Activated T-cell treated with anti-CD3 and anti-CD28 coated beads, Interleukin-2, amount 50 U/mL, for 24 hours (primary cell): Measurements from ENCODE around the gene ALDH16A1.

Source experiments
- DNase-seq: peaks from one replicate; pipeline ENCODE4 v3.0.0-alpha.2; 2020
- H3K27ac Mint-ChIP-seq: 2 replicates; pipeline ENCODE4 v1.8.0; 2020; ENCODE audit warnings: mild to moderate bottlenecking, mixed read lengths
- H3K27me3 Mint-ChIP-seq: 2 replicates; pipeline ENCODE4 v1.8.0; 2020; ENCODE audit warnings: mixed read lengths
- H3K36me3 Mint-ChIP-seq: 2 replicates; pipeline ENCODE4 v1.8.0; 2020; ENCODE audit warnings: low read depth, mixed read lengths
- H3K4me1 Mint-ChIP-seq: 2 replicates; pipeline ENCODE4 v1.8.0; 2020; ENCODE audit warnings: low read depth, mixed read lengths
- H3K4me3 Mint-ChIP-seq: 2 replicates; pipeline ENCODE4 v1.8.0; 2020; ENCODE audit warnings: mild to moderate bottlenecking, moderate library complexity, mixed read lengths
- H3K9me3 Mint-ChIP-seq: 2 replicates; pipeline ENCODE4 v1.8.0; 2020; ENCODE audit warnings: mixed read lengths

Gene ALDH16A1

DNA sequence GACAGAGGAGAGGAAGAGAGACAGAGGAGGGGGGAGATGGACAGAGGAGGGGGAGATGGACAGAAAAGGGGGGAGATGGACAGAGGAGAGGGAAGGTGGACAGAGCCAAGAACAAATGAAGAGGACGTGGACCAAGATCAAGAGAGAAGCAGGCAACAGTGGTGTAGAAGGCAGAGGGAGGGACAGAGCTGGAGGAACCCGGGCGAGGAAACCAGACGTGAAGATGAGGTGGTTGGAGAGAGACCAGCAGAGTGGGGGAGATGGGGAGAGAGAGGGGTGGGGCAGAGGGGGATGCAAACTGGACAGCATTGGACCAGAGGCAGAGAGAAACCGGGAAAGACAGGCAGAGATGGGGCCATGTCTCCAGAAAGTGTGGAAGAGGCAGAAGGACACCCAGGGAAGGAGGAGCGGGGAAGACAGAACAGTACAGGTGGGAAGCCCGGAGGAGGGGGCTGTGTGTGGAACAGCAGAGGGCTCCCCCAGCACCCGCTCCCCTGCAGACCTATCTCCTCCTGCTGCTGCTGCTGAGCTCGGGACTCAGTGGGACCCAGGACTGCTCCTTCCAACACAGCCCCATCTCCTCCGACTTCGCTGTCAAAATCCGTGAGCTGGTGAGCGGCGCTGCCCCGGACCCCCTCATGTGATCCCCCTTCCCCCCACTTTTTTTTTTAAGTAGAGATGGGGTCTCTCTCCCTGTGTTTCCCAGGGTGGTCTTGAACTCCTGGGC lies 22.3 kb downstream of the ALDH16A1 start:
- Mint-ChIP-seq H3K9me3 (no peaks in the 10 kb centered on the region), H3K27me3 (no peaks in the 10 kb centered on the region), H3K4me1 (peaks cover 54% of the 10 kb centered on the region)

DNA sequence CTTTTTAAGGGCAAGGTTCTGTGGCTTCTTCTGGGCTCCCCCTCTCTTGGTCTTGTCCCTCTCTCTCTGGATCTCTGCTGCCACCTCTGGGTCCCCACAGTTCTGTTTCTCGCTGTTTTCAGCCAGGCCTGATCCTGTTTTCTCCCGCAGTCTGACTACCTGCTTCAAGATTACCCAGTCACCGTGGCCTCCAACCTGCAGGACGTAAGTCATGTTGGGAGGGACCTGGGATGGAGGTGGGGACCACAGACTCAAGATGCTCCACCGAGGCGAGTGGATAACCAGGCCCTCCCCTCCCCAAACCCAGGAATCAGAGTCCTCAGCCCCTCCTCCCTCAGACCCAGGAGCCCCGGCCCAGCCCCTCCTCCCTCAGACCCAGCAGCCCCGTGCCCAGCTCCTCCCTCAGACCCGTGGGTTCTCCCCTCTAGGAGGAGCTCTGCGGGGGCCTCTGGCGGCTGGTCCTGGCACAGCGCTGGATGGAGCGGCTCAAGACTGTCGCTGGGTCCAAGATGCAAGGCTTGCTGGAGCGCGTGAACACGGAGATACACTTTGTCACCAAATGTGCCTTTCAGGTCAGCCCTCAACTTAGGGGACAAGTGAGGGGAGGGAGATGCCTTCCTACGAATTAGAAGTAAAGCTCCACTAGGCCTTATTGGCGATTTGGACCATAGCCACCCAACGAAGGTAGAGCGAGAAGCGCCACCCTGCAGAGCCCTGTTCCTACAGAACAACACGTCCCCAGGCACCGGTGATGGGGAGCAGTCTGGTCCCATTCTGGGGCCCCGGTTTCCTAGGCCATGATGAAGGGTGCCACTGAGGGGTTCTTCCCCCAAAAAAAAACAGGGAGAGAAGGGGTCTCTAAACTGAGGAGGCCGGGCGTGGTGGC lies 23.2 kb downstream of the ALDH16A1 start:
- DNase-seq = peak; percentile 84
- Mint-ChIP-seq H3K27me3 (no peaks in the 10 kb centered on the region), H3K36me3 (peaks cover 41% of the 10 kb centered on the region), H3K4me1 (peaks cover 50% of the 10 kb centered on the region), H3K4me3 (peak overlapping the region; percentile 81), H3K27ac (peak overlapping the region; percentile 92), H3K9me3 (no peaks in the 10 kb centered on the region)

More for the DNA sequence above, 22.3 kb downstream of the ALDH16A1 start:
- peaks cover 43% of the 10 kb centered on the region for H3K36me3 Mint-ChIP-seq
- peak overlapping the region; percentile 81 for H3K4me3 Mint-ChIP-seq
- peak overlapping the region; percentile 92 for H3K27ac Mint-ChIP-seq
- peak; percentile 48 for DNase-seq

DNA sequence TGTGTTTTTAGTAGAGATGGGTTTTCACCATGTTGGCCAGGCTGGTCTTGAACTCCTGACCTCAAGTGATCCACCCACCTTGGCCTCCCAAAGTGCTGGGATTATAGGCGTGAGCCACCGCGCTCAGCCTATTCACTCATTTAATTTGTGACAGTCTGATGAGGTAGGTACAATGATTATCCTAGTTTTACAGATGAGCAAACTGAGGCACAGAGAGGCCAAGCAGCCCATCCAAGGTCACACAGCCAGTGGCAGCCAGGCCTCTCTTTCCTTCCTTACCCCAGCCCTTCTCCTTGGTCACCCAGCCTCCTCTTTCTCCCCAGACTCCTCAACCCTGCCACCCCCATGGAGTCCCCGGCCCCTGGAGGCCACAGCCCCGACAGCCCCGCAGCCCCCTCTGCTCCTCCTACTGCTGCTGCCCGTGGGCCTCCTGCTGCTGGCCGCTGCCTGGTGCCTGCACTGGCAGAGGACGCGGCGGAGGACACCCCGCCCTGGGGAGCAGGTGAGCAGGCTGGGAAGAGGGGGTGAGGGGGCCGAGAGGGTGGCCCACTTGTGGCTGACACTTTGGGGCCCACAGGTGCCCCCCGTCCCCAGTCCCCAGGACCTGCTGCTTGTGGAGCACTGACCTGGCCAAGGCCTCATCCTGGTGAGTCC lies 27.1 kb downstream of the ALDH16A1 start:
- peaks cover 31% of the 10 kb centered on the region for H3K4me1 Mint-ChIP-seq

DNA sequence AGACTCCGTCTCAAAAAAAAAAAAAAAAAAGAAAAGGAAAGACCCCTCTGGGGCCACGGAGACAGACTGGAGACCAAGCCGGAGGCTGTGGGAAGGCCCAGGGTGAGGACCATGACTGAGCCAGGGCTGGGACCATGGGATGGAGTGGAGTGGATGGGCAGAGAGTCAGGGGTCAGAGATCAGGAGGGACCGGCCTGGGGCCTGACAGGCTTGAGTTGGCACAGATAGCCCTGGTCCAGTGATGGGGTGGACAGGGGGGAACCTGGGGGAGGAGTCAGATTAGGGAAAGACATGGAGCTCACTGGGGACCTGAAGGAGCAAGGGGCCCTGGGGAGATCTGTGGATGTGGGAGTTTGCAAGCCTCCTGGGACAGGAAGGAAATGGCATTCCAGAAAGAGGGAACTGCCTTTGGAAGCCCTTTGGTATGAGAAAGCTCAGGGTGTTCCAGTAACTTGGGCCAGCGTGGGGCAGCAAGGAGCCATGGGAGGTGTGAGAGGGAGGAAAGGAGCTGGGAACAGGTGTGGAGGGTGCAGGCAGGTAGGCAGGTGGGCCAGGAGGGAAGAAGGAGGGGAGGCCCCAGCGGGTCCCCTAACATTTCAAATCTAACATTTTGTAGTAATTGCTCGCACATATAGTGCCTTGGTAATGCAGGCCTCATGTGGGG lies 28.1 kb downstream of the ALDH16A1 start:
- no peak overlapping the region for H3K4me3 Mint-ChIP-seq
- no peaks in the 10 kb centered on the region for H3K27me3 Mint-ChIP-seq
- peaks cover 25% of the 10 kb centered on the region for H3K4me1 Mint-ChIP-seq
- peak overlapping the region; percentile 76 for H3K27ac Mint-ChIP-seq
- H3K36me3 Mint-ChIP-seq = peaks cover 72% of the 10 kb centered on the region
- no peak for DNase-seq
- H3K9me3 Mint-ChIP-seq = no peaks in the 10 kb centered on the region

More for the DNA sequence above, 27.1 kb downstream of the ALDH16A1 start:
- peak overlapping the region; percentile 63 for H3K27ac Mint-ChIP-seq
- H3K9me3 Mint-ChIP-seq = no peaks in the 10 kb centered on the region
- peaks cover 70% of the 10 kb centered on the region for H3K36me3 Mint-ChIP-seq
- H3K27me3 Mint-ChIP-seq = no peaks in the 10 kb centered on the region
- no peak overlapping the region for H3K4me3 Mint-ChIP-seq
- no peak for DNase-seq

DNA sequence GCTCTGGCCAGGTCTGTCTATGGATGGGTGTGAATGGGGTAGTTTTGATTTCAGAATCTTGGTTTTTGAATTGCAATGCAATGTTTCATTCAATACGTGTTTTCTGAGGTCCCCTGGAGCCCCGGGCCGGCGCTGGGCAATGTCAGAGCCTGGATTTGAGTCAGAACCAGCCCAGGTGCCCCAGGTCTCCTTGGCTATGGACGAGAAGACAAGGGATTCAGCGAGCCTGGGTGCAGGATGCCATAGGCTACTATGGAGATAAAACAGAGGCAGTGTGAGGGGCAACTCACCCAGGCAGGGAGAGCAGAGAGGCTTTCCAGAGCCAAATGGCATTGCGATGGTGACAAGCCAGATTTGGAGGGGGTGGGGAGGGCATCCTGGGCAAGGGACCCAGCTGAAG lies 33.2 kb downstream of the ALDH16A1 start:
- Mint-ChIP-seq H3K9me3 (no peaks in the 10 kb centered on the region), H3K4me3 (peak overlapping the region; percentile 97), H3K4me1 (peaks cover 30% of the 10 kb centered on the region)

DNA sequence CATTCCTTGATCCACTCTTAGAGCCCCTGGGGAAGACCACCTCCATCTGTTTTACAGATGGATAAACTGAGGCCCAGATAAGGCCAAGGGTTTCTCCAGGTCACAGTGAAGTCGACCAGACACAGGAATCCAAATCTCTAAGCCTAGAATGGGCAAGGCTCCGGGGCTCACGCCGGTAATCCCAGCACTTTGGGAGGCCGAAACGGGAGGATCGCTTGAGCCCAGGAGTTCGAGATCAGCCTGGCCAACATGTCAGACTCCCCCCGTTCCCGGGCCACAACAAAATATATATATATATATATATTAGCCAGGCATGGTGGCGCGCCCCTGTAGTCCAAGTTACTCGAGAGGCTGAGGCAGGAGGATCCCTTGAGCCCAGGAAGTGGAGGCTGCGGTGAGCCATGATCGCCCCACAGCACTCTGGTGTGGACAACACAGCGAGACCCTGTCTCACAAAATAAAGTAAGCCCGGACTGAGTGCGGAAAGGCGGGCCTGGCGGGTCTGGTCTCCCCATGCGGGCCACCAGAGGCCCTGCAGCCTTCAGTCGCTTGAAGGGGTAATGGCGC lies 33.8 kb downstream of the ALDH16A1 start:
- H3K36me3 Mint-ChIP-seq = peaks cover 89% of the 10 kb centered on the region

More for the DNA sequence above, 33.2 kb downstream of the ALDH16A1 start:
- Mint-ChIP-seq H3K36me3 (peaks cover 87% of the 10 kb centered on the region), H3K27ac (peak overlapping the region; percentile 83), H3K27me3 (peaks cover 4% of the 10 kb centered on the region)
- DNase-seq = no peak

DNA sequence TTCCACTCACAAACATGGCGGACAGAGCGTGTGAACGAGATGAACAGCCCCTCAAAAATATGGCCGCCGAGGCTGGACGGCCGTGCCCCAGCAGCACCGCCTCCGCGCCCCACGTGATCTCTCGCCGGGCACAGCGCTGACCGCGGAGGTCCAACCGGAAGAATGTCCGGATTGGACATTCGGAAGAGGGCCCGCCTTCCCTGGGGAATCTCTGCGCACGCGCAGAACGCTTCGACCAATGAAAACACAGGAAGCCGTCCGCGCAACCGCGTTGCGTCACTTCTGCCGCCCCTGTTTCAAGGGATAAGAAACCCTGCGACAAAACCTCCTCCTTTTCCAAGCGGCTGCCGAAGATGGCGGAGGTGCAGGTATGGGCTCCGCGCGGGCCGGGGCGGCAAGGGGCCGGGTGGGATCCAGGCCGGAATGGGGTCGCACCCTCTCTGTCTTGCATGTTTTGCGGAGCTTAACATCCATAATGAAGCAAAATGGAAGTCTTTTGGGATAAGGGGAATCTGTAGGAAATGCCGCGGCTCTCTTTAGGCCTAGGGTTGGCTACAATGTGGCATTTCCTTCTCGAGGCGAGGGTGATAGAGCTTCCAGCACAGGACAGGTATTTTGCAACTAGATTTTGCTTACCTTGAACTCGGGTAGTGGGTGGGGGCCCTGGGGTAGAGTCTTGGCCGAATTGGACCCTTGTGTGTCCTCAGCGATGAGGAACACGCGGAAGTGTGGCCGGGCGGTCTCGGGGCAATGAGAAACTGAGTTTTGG lies 34.4 kb downstream of the ALDH16A1 start, which contains the start of gene RPL13A:
TSS of gene RPL13A (plus strand) at position 332 of the 769 bp plus-strand sequence. CDS start at position 354, 22 bp downstream.
- DNase-seq = peak; percentile 99
- Mint-ChIP-seq H3K4me3 (peak within 1 kb of the TSS; percentile 97), H3K27me3 (peaks cover 4% of the 10 kb centered on the region), H3K4me1 (peaks cover 39% of the 10 kb centered on the region), H3K36me3 (peaks cover 89% of the 10 kb centered on the region), H3K27ac (peak within 1 kb of the TSS; percentile 99), H3K9me3 (no peaks in the 10 kb centered on the region)

More for the DNA sequence above, 33.8 kb downstream of the ALDH16A1 start:
- Mint-ChIP-seq H3K27me3 (peaks cover 4% of the 10 kb centered on the region), H3K27ac (peak overlapping the region; percentile 99), H3K4me3 (peak overlapping the region; percentile 97), H3K9me3 (no peaks in the 10 kb centered on the region), H3K4me1 (peaks cover 33% of the 10 kb centered on the region)
- DNase-seq = no peak

DNA sequence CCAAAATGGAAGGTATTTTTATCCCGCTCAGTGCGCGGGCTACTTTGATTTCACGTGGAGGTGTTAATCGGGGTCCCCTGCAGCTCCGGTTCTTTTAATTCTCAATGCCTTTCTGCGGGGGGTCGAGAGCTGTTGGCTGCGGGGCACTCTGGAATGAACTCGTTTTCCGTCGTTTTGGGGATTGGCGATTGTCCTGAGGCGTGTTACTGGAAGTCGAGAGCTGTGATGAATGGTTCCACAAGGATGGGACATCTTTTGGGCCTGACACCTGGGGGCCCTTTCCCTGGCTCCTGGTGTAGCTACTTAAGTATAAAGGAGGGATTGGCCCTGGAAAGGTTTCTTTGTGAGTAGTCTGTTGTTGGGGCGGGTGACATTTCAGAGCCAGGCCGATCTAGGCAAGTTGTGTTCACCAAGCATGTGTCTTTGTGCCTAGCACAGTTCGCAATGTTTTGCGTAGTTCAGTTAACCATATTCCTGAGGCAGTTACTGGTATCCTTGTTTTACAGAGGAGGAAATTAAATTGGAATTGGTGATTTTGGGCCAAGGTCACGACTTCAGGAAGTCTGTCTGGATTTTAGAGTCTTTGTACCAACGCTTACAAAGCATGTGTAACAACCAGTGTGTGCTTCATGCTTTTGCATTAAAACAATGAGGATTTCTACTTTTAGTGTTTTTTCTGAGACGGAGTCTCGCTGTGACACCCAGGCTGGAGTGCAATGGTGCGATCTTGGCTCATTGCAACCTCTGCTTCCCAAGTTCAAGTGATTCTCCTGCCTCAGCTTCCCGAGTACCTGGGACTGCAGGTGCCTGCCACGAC lies 35.2 kb downstream of the ALDH16A1 start:
- peak; percentile 75 for DNase-seq
- peaks cover 89% of the 10 kb centered on the region for H3K36me3 Mint-ChIP-seq
- peaks cover 45% of the 10 kb centered on the region for H3K4me1 Mint-ChIP-seq
- H3K27me3 Mint-ChIP-seq = peaks cover 4% of the 10 kb centered on the region
- H3K9me3 Mint-ChIP-seq = no peaks in the 10 kb centered on the region
- H3K4me3 Mint-ChIP-seq = peak overlapping the region; percentile 97
- peak overlapping the region; percentile 99 for H3K27ac Mint-ChIP-seq

DNA sequence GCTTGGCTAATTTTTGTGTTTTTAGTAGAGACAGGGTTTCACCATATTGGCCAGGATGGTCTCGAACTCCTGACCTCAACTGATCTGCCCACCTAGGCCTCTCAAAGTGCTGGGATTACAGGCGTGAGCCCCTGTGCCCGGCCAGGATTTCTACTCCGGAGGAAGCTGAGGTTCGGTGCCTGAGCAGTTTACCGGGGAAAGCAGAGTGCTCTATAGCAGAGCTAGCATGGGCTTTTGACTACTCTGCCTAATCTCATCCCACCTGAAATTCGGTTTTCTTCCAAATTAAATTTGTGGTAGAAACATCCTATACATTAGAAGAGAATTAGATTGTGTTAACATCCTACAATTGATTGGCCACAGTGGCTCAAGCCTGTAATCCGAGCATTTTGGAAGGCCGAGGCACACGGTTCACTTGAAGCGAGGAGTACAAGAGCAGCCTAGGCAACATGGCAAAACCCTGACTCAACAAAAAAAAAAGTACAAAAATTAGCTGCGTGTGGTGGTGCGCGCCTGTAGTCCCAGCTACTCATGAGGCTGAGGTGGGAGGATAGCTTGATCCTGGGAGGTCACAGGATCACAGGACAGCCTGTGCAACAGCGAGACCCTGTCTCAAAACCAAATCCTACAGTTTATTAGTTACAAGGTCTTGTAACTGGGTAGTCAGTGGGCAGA lies 36.0 kb downstream of the ALDH16A1 start:
- H3K4me1 Mint-ChIP-seq = peaks cover 43% of the 10 kb centered on the region

DNA sequence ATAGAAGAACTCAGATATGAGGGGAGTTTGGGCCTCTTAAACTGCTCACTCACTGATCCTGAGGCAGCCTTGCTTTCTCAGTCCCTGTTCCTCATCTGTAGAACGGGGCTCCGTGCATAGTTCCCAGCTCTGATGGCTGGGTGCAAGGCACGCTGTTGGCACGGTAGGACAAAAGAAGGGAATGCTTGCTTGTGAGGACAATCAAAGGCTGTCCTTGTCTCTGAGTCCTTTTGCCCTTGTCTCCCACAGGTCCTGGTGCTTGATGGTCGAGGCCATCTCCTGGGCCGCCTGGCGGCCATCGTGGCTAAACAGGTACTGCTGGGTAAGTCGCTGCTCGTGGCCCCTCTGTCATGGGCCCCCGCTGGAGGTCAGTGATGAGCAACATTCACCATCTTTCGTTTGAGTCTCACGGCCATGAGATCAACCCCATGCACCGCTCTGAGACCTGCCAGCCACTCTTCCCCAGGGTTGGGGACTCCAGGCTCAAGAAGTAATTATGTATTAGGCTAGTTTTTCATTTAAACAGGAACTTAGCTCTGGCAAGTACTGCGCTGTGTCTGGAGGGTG lies 36.7 kb downstream of the ALDH16A1 start:
- peaks cover 77% of the 10 kb centered on the region for H3K36me3 Mint-ChIP-seq
- H3K4me1 Mint-ChIP-seq = peaks cover 43% of the 10 kb centered on the region
- peak overlapping the region; percentile 97 for H3K4me3 Mint-ChIP-seq
- H3K9me3 Mint-ChIP-seq = no peaks in the 10 kb centered on the region
- H3K27me3 Mint-ChIP-seq = peaks cover 4% of the 10 kb centered on the region
- DNase-seq = peak; percentile 77
- peak overlapping the region; percentile 99 for H3K27ac Mint-ChIP-seq

More for the DNA sequence above, 36.0 kb downstream of the ALDH16A1 start:
- H3K9me3 Mint-ChIP-seq = no peaks in the 10 kb centered on the region
- H3K27me3 Mint-ChIP-seq = peaks cover 4% of the 10 kb centered on the region
- peak overlapping the region; percentile 99 for H3K27ac Mint-ChIP-seq
- peak; percentile 70 for DNase-seq
- peaks cover 82% of the 10 kb centered on the region for H3K36me3 Mint-ChIP-seq
- H3K4me3 Mint-ChIP-seq = peak overlapping the region; percentile 97

DNA sequence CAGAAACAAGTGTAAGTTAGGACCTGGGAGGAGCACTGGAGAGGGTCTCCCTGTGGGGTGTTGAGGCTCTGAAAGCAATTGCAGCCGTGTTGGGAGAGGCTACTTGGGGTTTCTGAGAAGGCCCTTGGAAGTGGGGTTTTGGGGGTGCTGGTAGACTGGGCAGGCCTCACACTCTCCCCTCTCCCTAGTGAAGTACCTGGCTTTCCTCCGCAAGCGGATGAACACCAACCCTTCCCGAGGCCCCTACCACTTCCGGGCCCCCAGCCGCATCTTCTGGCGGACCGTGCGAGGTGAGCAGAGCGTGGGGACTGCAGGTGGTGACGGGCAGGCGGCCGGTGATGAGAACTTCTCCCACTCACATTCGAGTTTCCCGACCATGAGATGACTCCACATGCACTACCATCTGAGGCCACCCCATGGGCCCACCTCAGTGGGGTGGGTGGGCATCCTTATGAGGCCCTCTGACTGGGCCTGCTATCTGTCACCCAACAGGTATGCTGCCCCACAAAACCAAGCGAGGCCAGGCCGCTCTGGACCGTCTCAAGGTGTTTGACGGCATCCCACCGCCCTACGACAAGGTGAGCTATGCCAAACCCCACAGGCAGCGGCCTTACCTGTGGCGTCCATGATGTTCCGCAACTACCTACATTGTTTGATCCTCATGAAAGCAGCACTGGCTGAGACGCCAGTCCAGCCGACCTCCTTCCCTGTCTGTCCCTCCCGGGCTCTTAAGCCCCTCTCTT lies 37.4 kb downstream of the ALDH16A1 start:
- DNase-seq = peak; percentile 63
- H3K36me3 Mint-ChIP-seq = peaks cover 73% of the 10 kb centered on the region
- H3K27me3 Mint-ChIP-seq = peaks cover 4% of the 10 kb centered on the region
- H3K4me1 Mint-ChIP-seq = peaks cover 48% of the 10 kb centered on the region
- peak overlapping the region; percentile 97 for H3K4me3 Mint-ChIP-seq
- peak overlapping the region; percentile 99 for H3K27ac Mint-ChIP-seq
- H3K9me3 Mint-ChIP-seq = no peaks in the 10 kb centered on the region
